ENCODE data around the gene C9orf72.
"Not testable (repeated sequence)": the region's sequence is repeated elsewhere in the genome, so short reads cannot be mapped to it uniquely, and the experiment has no call there.

The C9orf72 gene, protein sequence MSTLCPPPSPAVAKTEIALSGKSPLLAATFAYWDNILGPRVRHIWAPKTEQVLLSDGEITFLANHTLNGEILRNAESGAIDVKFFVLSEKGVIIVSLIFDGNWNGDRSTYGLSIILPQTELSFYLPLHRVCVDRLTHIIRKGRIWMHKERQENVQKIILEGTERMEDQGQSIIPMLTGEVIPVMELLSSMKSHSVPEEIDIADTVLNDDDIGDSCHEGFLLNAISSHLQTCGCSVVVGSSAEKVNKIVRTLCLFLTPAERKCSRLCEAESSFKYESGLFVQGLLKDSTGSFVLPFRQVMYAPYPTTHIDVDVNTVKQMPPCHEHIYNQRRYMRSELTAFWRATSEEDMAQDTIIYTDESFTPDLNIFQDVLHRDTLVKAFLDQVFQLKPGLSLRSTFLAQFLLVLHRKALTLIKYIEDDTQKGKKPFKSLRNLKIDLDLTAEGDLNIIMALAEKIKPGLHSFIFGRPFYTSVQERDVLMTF

GRCh38 chr9:27572918-27573633 is at the start of gene C9orf72:
Gene C9orf72, minus strand, starts transcription at chr9:27573481. Its CDS starts 6,361 bp downstream, at chr9:27567120.
- CTCF ChIA-PET = no interaction called here
- TF ChIP-seq CTBP1 (IDR thresholded peaks at IDR 0.05; ENCODE audit: borderline replicate concordance) (no peak), BHLHE40 (IDR thresholded peaks at IDR 0.05; ENCODE audit: borderline replicate concordance) (no peak), L3MBTL2 (conservative IDR thresholded peaks at IDR 0.05) (peak; percentile 45)
- POLR2A ChIA-PET = interaction anchor here (0.6 kb wide), 1 partner anchor 522 kb away, joined by 3 read pairs; no protein-coding TSS in a partner anchor
- DNase-seq (ENCODE audit: extremely low spot score) = peak; percentile 87

DNA sequence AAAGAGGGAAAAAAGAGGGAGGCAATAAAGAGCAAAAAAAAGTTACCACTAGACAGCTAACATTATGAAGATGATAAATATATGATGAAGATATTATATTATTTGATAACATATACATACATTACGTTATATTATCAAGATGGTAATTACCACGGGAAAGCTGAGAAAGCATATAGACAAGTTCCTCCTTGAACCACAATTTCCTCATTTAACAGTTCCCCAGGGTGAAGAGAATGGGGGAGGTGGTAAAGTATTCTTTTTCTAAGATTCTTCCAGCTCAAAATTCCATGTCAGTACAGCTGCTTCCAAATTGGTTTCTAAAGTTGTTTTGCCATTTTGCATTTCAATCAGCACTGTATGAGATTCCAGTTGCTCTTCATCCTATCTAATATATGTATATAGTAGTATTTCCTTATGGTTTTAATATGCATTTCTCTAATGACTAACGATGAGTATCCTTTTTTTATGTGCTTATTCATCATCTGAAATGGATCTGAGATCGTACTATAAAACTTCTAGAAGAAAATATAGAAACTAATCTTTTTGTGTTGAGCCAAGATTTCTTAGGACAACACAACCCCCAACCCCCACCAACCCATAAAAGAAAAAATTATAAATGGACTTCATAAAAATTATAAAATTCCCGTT is 49.5 kb upstream of the C9orf72 start:
- POLR2A ChIA-PET = no interaction called here
- CTCF ChIA-PET = no interaction called here
- no peak for TF ChIP-seq CTBP1 (IDR thresholded peaks at IDR 0.05; ENCODE audit: borderline replicate concordance)
- no peak for TF ChIP-seq SP1 (IDR thresholded peaks at IDR 0.05)
- no peak for TF ChIP-seq L3MBTL2 (conservative IDR thresholded peaks at IDR 0.05)
- TF ChIP-seq SUZ12 (IDR thresholded peaks at IDR 0.05) = no peak
- TF ChIP-seq FOXK2 (IDR thresholded peaks at IDR 0.05) = no peak
- TF ChIP-seq, protein P1, sequence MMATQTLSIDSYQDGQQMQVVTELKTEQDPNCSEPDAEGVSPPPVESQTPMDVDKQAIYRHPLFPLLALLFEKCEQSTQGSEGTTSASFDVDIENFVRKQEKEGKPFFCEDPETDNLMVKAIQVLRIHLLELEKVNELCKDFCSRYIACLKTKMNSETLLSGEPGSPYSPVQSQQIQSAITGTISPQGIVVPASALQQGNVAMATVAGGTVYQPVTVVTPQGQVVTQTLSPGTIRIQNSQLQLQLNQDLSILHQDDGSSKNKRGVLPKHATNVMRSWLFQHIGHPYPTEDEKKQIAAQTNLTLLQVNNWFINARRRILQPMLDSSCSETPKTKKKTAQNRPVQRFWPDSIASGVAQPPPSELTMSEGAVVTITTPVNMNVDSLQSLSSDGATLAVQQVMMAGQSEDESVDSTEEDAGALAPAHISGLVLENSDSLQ (IDR thresholded peaks at IDR 0.05) = no peak
- TF ChIP-seq ELF4 (IDR thresholded peaks at IDR 0.05) = no peak
- TF ChIP-seq FOXA1 (IDR thresholded peaks at IDR 0.05) = no peak
- no peak for TF ChIP-seq NFRKB (IDR thresholded peaks at IDR 0.05)
- TF ChIP-seq ARNT (IDR thresholded peaks at IDR 0.05) = no peak
- TF ChIP-seq TARDBP (IDR thresholded peaks at IDR 0.05) = no peak
- no peak for DNase-seq (ENCODE audit: extremely low spot score)

GRCh38 chr9:27619743-27620142 is 46.5 kb upstream of the C9orf72 start:
- ChIA-PET CTCF (no interaction called here), POLR2A (no interaction called here)
- no peak for TF ChIP-seq ARNT (IDR thresholded peaks at IDR 0.05)
- no peak for TF ChIP-seq L3MBTL2 (conservative IDR thresholded peaks at IDR 0.05)
- no peak for TF ChIP-seq SUZ12 (IDR thresholded peaks at IDR 0.05)
- no peak for TF ChIP-seq TARDBP (IDR thresholded peaks at IDR 0.05)
- TF ChIP-seq NFRKB (IDR thresholded peaks at IDR 0.05) = no peak
- TF ChIP-seq CTBP1 (IDR thresholded peaks at IDR 0.05; ENCODE audit: borderline replicate concordance) = no peak
- no peak for TF ChIP-seq FOXM1 (IDR thresholded peaks at IDR 0.05; ENCODE audit: borderline replicate concordance)
- TF ChIP-seq ZNF384 (IDR thresholded peaks at IDR 0.05) = no peak
- no peak for DNase-seq (ENCODE audit: extremely low spot score)

GRCh38 chr9:27618066-27618465 is 44.8 kb upstream of the C9orf72 start:
- TF ChIP-seq L3MBTL2 (conservative IDR thresholded peaks at IDR 0.05) (no peak), FOXM1 (IDR thresholded peaks at IDR 0.05; ENCODE audit: borderline replicate concordance) (no peak), TARDBP (IDR thresholded peaks at IDR 0.05) (no peak), HDGF (IDR thresholded peaks at IDR 0.05; ENCODE audit: borderline replicate concordance) (no peak), ZNF384 (IDR thresholded peaks at IDR 0.05) (no peak), SUZ12 (IDR thresholded peaks at IDR 0.05) (no peak), FOXA1 (IDR thresholded peaks at IDR 0.05) (no peak), BHLHE40 (IDR thresholded peaks at IDR 0.05; ENCODE audit: borderline replicate concordance) (no peak), SP1 (IDR thresholded peaks at IDR 0.05) (no peak), CTBP1 (IDR thresholded peaks at IDR 0.05; ENCODE audit: borderline replicate concordance) (no peak), LEF1 (IDR thresholded peaks at IDR 0.05; ENCODE audit: borderline replicate concordance) (no peak), FOXK2 (IDR thresholded peaks at IDR 0.05) (no peak), ELF4 (IDR thresholded peaks at IDR 0.05) (no peak), ARNT (IDR thresholded peaks at IDR 0.05) (no peak), NFRKB (IDR thresholded peaks at IDR 0.05) (no peak)
- TF ChIP-seq, protein P1 (IDR thresholded peaks at IDR 0.05) = no peak
- ChIA-PET POLR2A (no interaction called here), CTCF (no interaction called here)
- no peak for DNase-seq (ENCODE audit: extremely low spot score)

GRCh38 chr9:27614551-27614950 is 41.3 kb upstream of the C9orf72 start:
- no peak for DNase-seq (ENCODE audit: extremely low spot score)
- CTCF ChIA-PET = no interaction called here
- POLR2A ChIA-PET = no interaction called here
- TF ChIP-seq CTBP1 (IDR thresholded peaks at IDR 0.05; ENCODE audit: borderline replicate concordance) (no peak), SUZ12 (IDR thresholded peaks at IDR 0.05) (no peak), FOXK2 (IDR thresholded peaks at IDR 0.05) (no peak), ELF4 (IDR thresholded peaks at IDR 0.05) (no peak), FOXM1 (IDR thresholded peaks at IDR 0.05; ENCODE audit: borderline replicate concordance) (no peak), FOXA1 (IDR thresholded peaks at IDR 0.05) (no peak), SP1 (IDR thresholded peaks at IDR 0.05) (no peak), TARDBP (IDR thresholded peaks at IDR 0.05) (no peak), HDGF (IDR thresholded peaks at IDR 0.05; ENCODE audit: borderline replicate concordance) (no peak), ARNT (IDR thresholded peaks at IDR 0.05) (no peak), L3MBTL2 (conservative IDR thresholded peaks at IDR 0.05) (no peak), NFRKB (IDR thresholded peaks at IDR 0.05) (no peak), LEF1 (IDR thresholded peaks at IDR 0.05; ENCODE audit: borderline replicate concordance) (no peak), ZNF384 (IDR thresholded peaks at IDR 0.05) (no peak), BHLHE40 (IDR thresholded peaks at IDR 0.05; ENCODE audit: borderline replicate concordance) (no peak)
- TF ChIP-seq, protein P1 (IDR thresholded peaks at IDR 0.05) = no peak

GRCh38 chr9:27612036-27612435 is 38.8 kb upstream of the C9orf72 start:
- CTCF ChIA-PET; POLR2A ChIA-PET; DNase-seq (ENCODE audit: extremely low spot score): not testable (repeated sequence)

All from HEK293T (cell line).